Stimulated activated CD4-positive, alpha-beta T cell treated with anti-CD3 and anti-CD28 coated beads, Interleukin-15, amount 100 ng/mL, for 24 hours (primary cell): ENCODE data around the gene SPAG9.
"Not testable (repeated sequence)": the region's sequence is repeated elsewhere in the genome, so short reads cannot be mapped to it uniquely, and the experiment has no call there.

Experiments
- DNase-seq: peaks from one replicate; pipeline ENCODE4 v3.0.0-alpha.2; 2020

SPAG9 gene

GRCh38 chr17:50949989-50950877 lies 170.4 kb downstream of the SPAG9 start:
- peak; percentile 65 for DNase-seq

GRCh38 chr17:50949128-50949988 lies 171.3 kb downstream of the SPAG9 start:
- no peak for DNase-seq

- no peak for DNase-seq
These were observed 172.0 kb downstream of the SPAG9 start for GRCh38 chr17:50948711-50949110.

- DNase-seq, result no peak
These were observed 172.7 kb downstream of the SPAG9 start for GRCh38 chr17:50947782-50948543.

- DNase-seq, result no peak
These were observed 173.5 kb downstream of the SPAG9 start for GRCh38 chr17:50946891-50947781.

GRCh38 chr17:50946223-50946890 lies 174.3 kb downstream of the SPAG9 start:
- no peak for DNase-seq

- no peak for DNase-seq
These were observed 174.9 kb downstream of the SPAG9 start for GRCh38 chr17:50945779-50946222.

- no peak for DNase-seq
These were observed 175.6 kb downstream of the SPAG9 start for GRCh38 chr17:50944902-50945720.

GRCh38 chr17:50944054-50944901 lies 176.4 kb downstream of the SPAG9 start:
- peak; percentile 89 for DNase-seq

- DNase-seq, result peak; percentile 26
These were observed 177.1 kb downstream of the SPAG9 start for GRCh38 chr17:50943575-50943933.

GRCh38 chr17:50941676-50942048 lies 179.0 kb downstream of the SPAG9 start:
- DNase-seq, result not testable (repeated sequence)

- DNase-seq, result no peak
These were observed 180.6 kb downstream of the SPAG9 start for GRCh38 chr17:50939795-50940684.

GRCh38 chr17:50939542-50939794 lies 181.2 kb downstream of the SPAG9 start:
- no peak for DNase-seq

GRCh38 chr17:50938821-50939541 lies 181.7 kb downstream of the SPAG9 start:
- DNase-seq, result no peak

GRCh38 chr17:50935996-50936266 lies 184.7 kb downstream of the SPAG9 start:
- DNase-seq, result no peak

GRCh38 chr17:50935221-50935995 lies 185.3 kb downstream of the SPAG9 start:
- DNase-seq, result no peak

GRCh38 chr17:50934672-50935220 lies 185.9 kb downstream of the SPAG9 start:
- DNase-seq, result no peak
